SU-DHL-6 (cell line): ENCODE measurements around the gene MEOX2.

ENCODE experiments used
- H2AFZ ChIP-seq: fragments of 200-600 bp; sonication (generic); 2 replicates; pipeline ENCODE4 v1.6.1; 2014; ENCODE audit warnings: low read depth, mild to moderate bottlenecking, moderate library complexity, mixed read lengths, antibody characterized with exemption, low read length; ENCODE audit not compliant: severe bottlenecking
- H3F3A ChIP-seq: fragments of 200-600 bp; shearing (Covaris generic); 2 replicates; pipeline ENCODE4 v1.6.0; 2016; ENCODE audit warnings: antibody characterized with exemption, mild to moderate bottlenecking; ENCODE audit not compliant: insufficient read depth
- H3K27ac ChIP-seq: fragments of 200-600 bp; sonication (generic); 2 replicates; pipeline ENCODE4 v1.5.1; 2016; ENCODE audit warnings: low read depth, mild to moderate bottlenecking, low read length, moderate library complexity, mixed read lengths
- H3K27me3 ChIP-seq: fragments of 200-600 bp; sonication (generic), shearing (Covaris generic); 2 replicates; pipeline ENCODE4 v1.6.0; 2014; ENCODE audit warnings: mild to moderate bottlenecking, low read length
- H3K36me3 ChIP-seq: fragments of 200-600 bp; sonication (generic); 2 replicates; pipeline ENCODE4 v1.6.1; 2014; ENCODE audit warnings: mild to moderate bottlenecking, low read length, mixed read lengths
- H3K4me2 ChIP-seq: fragments of 300-600, 200-600 bp; shearing (Covaris generic), sonication (generic); 2 replicates; pipeline ENCODE4 v1.6.0; 2014; ENCODE audit warnings: low read length, low read depth, mild to moderate bottlenecking; ENCODE audit not compliant: poor library complexity, severe bottlenecking
- H3K4me3 ChIP-seq: fragments of 200-600 bp; sonication (generic); 2 replicates; pipeline ENCODE4 v1.5.1; 2014; ENCODE audit warnings: antibody characterized with exemption, low read length, mild to moderate bottlenecking, mixed read lengths; ENCODE audit not compliant: insufficient read depth, poor library complexity, severe bottlenecking
- H3K79me2 ChIP-seq: fragments of 200-600 bp; sonication (generic); 2 replicates; pipeline ENCODE4 v1.6.1; 2014; ENCODE audit warnings: mild to moderate bottlenecking, low read length, moderate library complexity; ENCODE audit not compliant: insufficient read depth
- H3K9ac ChIP-seq: fragments of 200-600 bp; sonication (generic); 2 replicates; pipeline ENCODE4 v1.7.0; 2014; ENCODE audit warnings: mild to moderate bottlenecking, low read length
- H3K9me2 ChIP-seq: fragments of 200-600 bp; sonication (generic); replicated peaks from 2 replicates; pipeline ENCODE4 v1.6.1; 2014; ENCODE audit warnings: low read length; ENCODE audit not compliant: insufficient read depth
- H3K9me3 ChIP-seq: fragments of 200-600 bp; sonication (generic); 2 replicates; pipeline ENCODE4 v1.6.1; 2014; ENCODE audit warnings: low read length, mixed read lengths; ENCODE audit not compliant: insufficient read depth
- H4K20me1 ChIP-seq: fragments of 200-600 bp; sonication (generic); 2 replicates; pipeline ENCODE4 v1.6.1; 2014; ENCODE audit warnings: low read depth, mild to moderate bottlenecking, antibody characterized with exemption, low read length, moderate library complexity, mixed read lengths
- CTCF ChIP-seq: fragments of 200-600 bp; sonication (generic); IDR thresholded peaks from one replicate; pipeline ENCODE4 v1.5.1; 2017; ENCODE audit warnings: antibody characterized with exemption, mild to moderate bottlenecking, low read length, moderate library complexity; ENCODE audit not compliant: insufficient read depth, poor library complexity, severe bottlenecking
- EZH2phosphoT487 ChIP-seq: fragments of 200-600 bp; sonication (generic), shearing (Covaris generic); conservative IDR thresholded peaks from 2 replicates; pipeline ENCODE4 v1.6.1; 2018; ENCODE audit warnings: mild to moderate bottlenecking, antibody characterized with exemption, low read length, moderate library complexity, mixed read lengths

The MEOX2 gene

GRCh38 chr7:15680446-15680845 is 6.0 kb downstream of the MEOX2 start:
- TF ChIP-seq EZH2phosphoT487 (no peak), CTCF (no peak)
- H4K20me1 ChIP-seq: no peaks in the 10 kb centered on the region
- H3K27me3 ChIP-seq: no peaks in the 10 kb centered on the region
- no peaks in the 10 kb centered on the region for H3K79me2 ChIP-seq
- no peaks in the 10 kb centered on the region for H3K36me3 ChIP-seq
- no peak overlapping the region for H2AFZ ChIP-seq
- H3F3A ChIP-seq: no peaks in the 10 kb centered on the region
- H3K27ac ChIP-seq: no peak overlapping the region
- no peak overlapping the region for H3K9ac ChIP-seq
- no peak overlapping the region for H3K4me3 ChIP-seq
- no peaks in the 10 kb centered on the region for H3K9me3 ChIP-seq
- H3K4me2 ChIP-seq: no peak overlapping the region
- no peaks in the 10 kb centered on the region for H3K9me2 ChIP-seq

GRCh38 chr7:15679306-15679705 is 7.2 kb downstream of the MEOX2 start:
- Histone ChIP-seq H3K4me3 (no peak overlapping the region), H3F3A (no peaks in the 10 kb centered on the region), H3K9me2 (no peaks in the 10 kb centered on the region), H3K9me3 (no peaks in the 10 kb centered on the region), H3K27ac (no peak overlapping the region), H3K79me2 (no peaks in the 10 kb centered on the region), H2AFZ (no peak overlapping the region), H3K4me2 (no peak overlapping the region), H4K20me1 (no peaks in the 10 kb centered on the region), H3K27me3 (no peaks in the 10 kb centered on the region), H3K36me3 (no peaks in the 10 kb centered on the region), H3K9ac (no peak overlapping the region)
- TF ChIP-seq EZH2phosphoT487 (no peak), CTCF (no peak)

GRCh38 chr7:15678653-15679052 is 7.8 kb downstream of the MEOX2 start:
- H3F3A ChIP-seq: no peaks in the 10 kb centered on the region
- H3K9ac ChIP-seq: no peak overlapping the region
- H4K20me1 ChIP-seq: no peaks in the 10 kb centered on the region
- H3K4me3 ChIP-seq: no peak overlapping the region
- H3K27ac ChIP-seq: no peak overlapping the region
- H3K4me2 ChIP-seq: no peak overlapping the region
- no peaks in the 10 kb centered on the region for H3K9me3 ChIP-seq
- no peaks in the 10 kb centered on the region for H3K36me3 ChIP-seq
- no peaks in the 10 kb centered on the region for H3K27me3 ChIP-seq
- TF ChIP-seq EZH2phosphoT487: no peak
- TF ChIP-seq CTCF: no peak
- no peaks in the 10 kb centered on the region for H3K79me2 ChIP-seq
- no peaks in the 10 kb centered on the region for H3K9me2 ChIP-seq
- no peak overlapping the region for H2AFZ ChIP-seq
